Thyroid gland (tissue), 4 donors: ENCODE measurements around the gene PDE4DIP.
"Not testable (repeated sequence)": the region's sequence is repeated elsewhere in the genome, so short reads cannot be mapped to it uniquely, and the experiment has no call there.

ENCODE experiments used
- POLR2A ChIP-seq, 2 donors: fragments of 450-650 bp; IDR thresholded peaks; one replicate each; pipeline ENCODE4 v1.6.1; 2017; ENCODE audit warnings: antibody characterized with exemption in 2 of 2, mild to moderate bottlenecking in 2 of 2, moderate library complexity in 1 of 2
- TF ChIP-seq, protein P1 (sequence below), 6 experiments: fragments of 200-600 bp in 3 of 6; fragments of 450-650 bp in 3 of 6; sonication (generic) in 3 of 6; IDR thresholded peaks; one replicate each; pipeline ENCODE4 v1.5.1; 2016 to 2019; ENCODE audit warnings: antibody characterized with exemption in 6 of 6, mild to moderate bottlenecking in 2 of 6, inconsistent platforms in 1 of 6, moderate library complexity in 1 of 6

DNA sequence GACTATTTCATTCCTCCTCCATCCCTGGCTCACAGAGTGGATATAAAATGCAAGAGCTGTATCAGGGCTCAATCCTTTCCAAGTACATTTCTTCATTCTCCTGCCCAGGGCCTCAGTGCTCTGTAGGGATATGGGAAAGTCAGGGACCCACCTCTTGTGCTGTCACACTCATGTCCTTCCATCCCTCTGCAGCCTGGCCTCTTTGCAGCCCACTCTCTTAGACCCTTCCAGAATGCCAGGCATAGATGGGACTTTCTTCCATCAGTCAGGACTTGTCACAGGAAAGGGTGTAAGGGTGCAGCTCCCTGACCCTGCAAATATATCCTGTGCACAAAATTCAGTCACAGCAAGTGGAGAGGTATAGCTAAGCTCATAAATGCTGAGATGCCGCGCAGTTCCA lies 172.4 kb downstream of the PDE4DIP start:
- TF ChIP-seq, protein P1, sequence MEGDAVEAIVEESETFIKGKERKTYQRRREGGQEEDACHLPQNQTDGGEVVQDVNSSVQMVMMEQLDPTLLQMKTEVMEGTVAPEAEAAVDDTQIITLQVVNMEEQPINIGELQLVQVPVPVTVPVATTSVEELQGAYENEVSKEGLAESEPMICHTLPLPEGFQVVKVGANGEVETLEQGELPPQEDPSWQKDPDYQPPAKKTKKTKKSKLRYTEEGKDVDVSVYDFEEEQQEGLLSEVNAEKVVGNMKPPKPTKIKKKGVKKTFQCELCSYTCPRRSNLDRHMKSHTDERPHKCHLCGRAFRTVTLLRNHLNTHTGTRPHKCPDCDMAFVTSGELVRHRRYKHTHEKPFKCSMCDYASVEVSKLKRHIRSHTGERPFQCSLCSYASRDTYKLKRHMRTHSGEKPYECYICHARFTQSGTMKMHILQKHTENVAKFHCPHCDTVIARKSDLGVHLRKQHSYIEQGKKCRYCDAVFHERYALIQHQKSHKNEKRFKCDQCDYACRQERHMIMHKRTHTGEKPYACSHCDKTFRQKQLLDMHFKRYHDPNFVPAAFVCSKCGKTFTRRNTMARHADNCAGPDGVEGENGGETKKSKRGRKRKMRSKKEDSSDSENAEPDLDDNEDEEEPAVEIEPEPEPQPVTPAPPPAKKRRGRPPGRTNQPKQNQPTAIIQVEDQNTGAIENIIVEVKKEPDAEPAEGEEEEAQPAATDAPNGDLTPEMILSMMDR (IDR thresholded peaks at IDR 0.05), result not testable (repeated sequence)
- TF ChIP-seq POLR2A (IDR thresholded peaks at IDR 0.05), result not testable (repeated sequence)
